Transverse colon (tissue), 3 donors: ENCODE measurements around the gene SLC13A3.

Experiments used
- CTCF ChIP-seq, 5 experiments: fragments of 200-600 bp in 3 of 5; fragments of 450-650 bp in 2 of 5; sonication (generic) in 3 of 5; IDR thresholded peaks; 1 replicate in 2 of 5; 2 replicates in 3 of 5; pipeline ENCODE4 v1.5.1; 2016 to 2017; ENCODE audit warnings: antibody characterized with exemption in 5 of 5, inconsistent platforms in 3 of 5, mild to moderate bottlenecking in 2 of 5, moderate library complexity in 1 of 5
- EP300 ChIP-seq: sonication (generic); formaldehyde crosslinking; IDR thresholded peaks from one replicate; pipeline ENCODE4 v1.6.1; 2017; ENCODE audit warnings: antibody characterized with exemption, low read depth

- TF ChIP-seq CTCF (IDR thresholded peaks at IDR 0.05), result no peak
- TF ChIP-seq EP300, result no peak
Observed at GRCh38 chr20:46541229-46541935, 109.9 kb downstream of the SLC13A3 start.
